MCF 10A (cell line): ENCODE measurements around the gene ZNF273. TPM values are rescaled to one million over a fixed set of nuclear protein-coding genes. Genes with fewer than 3 reads are reported as not detected.

Experiments used
- BruUV-seq: library from RNA; stranded (reverse); fragments of 400-500 nt; replicated peaks from 2 replicates; lab custom pipeline; 2021; lab: Mats Ljungman, UMichigan
- CTCF ChIA-PET: fragments of 300-600 bp; sonication (Branson Sonifier 250); formaldehyde crosslinking; extraction: SDS; loops from one replicate; lab custom pipeline; 2021; ENCODE audit warnings: antibody characterized with exemption, inconsistent platforms; lab: Yijun Ruan, JAX
- POLR2A ChIA-PET: fragments of 300-600, 350-650 bp; sonication (Branson Sonifier 250); formaldehyde crosslinking; extraction: SDS; loops from one replicate; lab custom pipeline; 2020; ENCODE audit warnings: antibody characterized with exemption, inconsistent platforms; lab: Yijun Ruan, JAX
- DNase-seq: peaks from one replicate; pipeline ENCODE4 v3.0.0-alpha.2; 2018; ENCODE audit not compliant: unreplicated experiment
- H3K27ac Mint-ChIP-seq: one replicate; pipeline ENCODE4 v1.8.0; 2022; ENCODE audit warnings: mild to moderate bottlenecking, low read depth, mixed read lengths; ENCODE audit not compliant: unreplicated experiment
- H3K27me3 Mint-ChIP-seq: one replicate; pipeline ENCODE4 v1.8.0; 2022; ENCODE audit warnings: mixed read lengths; ENCODE audit not compliant: insufficient read depth, unreplicated experiment
- H3K36me3 Mint-ChIP-seq: one replicate; pipeline ENCODE4 v1.8.0; 2022; ENCODE audit warnings: mild to moderate bottlenecking, moderate library complexity, mixed read lengths; ENCODE audit not compliant: insufficient read depth, unreplicated experiment
- H3K4me1 Mint-ChIP-seq: one replicate; pipeline ENCODE4 v1.8.0; 2022; ENCODE audit warnings: mixed read lengths; ENCODE audit not compliant: insufficient read depth, unreplicated experiment
- H3K4me3 Mint-ChIP-seq: one replicate; pipeline ENCODE4 v1.8.0; 2022; ENCODE audit warnings: mild to moderate bottlenecking, moderate library complexity, mixed read lengths; ENCODE audit not compliant: unreplicated experiment
- H3K9me3 Mint-ChIP-seq: one replicate; pipeline ENCODE4 v1.8.0; 2022; ENCODE audit warnings: mixed read lengths; ENCODE audit not compliant: unreplicated experiment
- CTCF ChIP-seq: fragments of 200-600 bp; IDR thresholded peaks from one replicate; pipeline ENCODE4 v1.8.0; 2022; ENCODE audit warnings: antibody characterized with exemption, mild to moderate bottlenecking; ENCODE audit not compliant: unreplicated experiment
- intact Hi-C: fragments of 100-400 bp; cut with micrococcal nuclease; formaldehyde crosslinking; loops from 2 replicates; pipeline ENCODE4 v1.14.1; 2022
- total RNA-seq: library from RNA; stranded (reverse); gene quantifications from 2 replicates; pipeline ENCODE4 v1.2.3, GENCODE V29; 2022

Gene ZNF273
- total RNA-seq, 1 experiment from 2014 or later, result 2.2 TPM

- no peak for DNase-seq
- Mint-ChIP-seq H3K4me3 (no peak overlapping the region), H3K9me3 (peaks cover 16% of the 10 kb centered on the region), H3K27me3 (no peaks in the 10 kb centered on the region), H3K36me3 (peaks cover 6% of the 10 kb centered on the region), H3K4me1 (no peaks in the 10 kb centered on the region), H3K27ac (no peak overlapping the region)
- ChIA-PET CTCF (no interaction called here), POLR2A (no interaction called here)
- no TSS peak for BruUV-seq
- TF ChIP-seq CTCF, result no peak
- intact Hi-C loops, result no loop called here
Observed at GRCh38 chr7:64883113-64883905, 19.8 kb upstream of the ZNF273 start.

DNA sequence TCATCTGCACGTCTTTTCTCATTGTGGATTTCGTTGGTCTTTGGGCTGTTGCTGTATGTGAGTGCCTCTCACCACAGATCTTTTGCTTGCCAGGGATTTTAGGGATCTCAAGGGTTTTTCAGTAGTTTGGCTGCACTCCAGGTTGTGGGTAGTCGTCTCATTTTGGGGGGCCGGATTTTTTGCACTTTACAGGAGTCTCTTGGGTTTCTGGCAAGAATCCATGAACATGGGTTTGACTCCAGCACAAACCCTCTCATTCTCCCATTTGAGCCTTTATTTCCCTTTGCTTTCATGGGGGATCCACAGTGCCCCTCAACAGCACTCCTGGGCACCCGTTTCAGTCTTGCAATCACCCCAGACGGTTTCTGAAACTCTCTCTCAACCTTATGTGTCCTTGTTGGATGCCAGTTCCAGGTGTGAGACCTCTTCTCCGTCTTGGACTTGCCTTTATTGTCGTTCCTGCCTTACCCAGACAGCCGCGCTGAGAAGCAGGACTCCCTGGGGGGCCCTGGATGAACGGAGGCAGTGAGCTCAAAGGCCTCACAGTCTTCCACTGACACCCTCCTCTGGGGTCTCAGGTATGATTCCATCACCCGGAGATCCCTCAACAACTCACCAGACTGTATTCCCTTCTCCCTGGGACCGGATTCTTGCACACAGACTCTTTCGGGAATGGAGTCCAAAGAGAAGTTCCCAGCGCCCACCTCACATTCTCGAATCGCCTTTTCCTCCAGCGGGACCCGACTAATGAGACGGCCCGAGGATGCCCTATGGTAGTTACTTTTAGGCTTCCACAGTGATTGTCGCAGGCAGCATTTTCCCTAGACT, 18.8 kb upstream of the ZNF273 start:
- Mint-ChIP-seq H3K4me1 (no peaks in the 10 kb centered on the region), H3K27me3 (no peaks in the 10 kb centered on the region), H3K9me3 (peaks cover 16% of the 10 kb centered on the region), H3K4me3 (no peak overlapping the region), H3K36me3 (peaks cover 6% of the 10 kb centered on the region), H3K27ac (no peak overlapping the region)
- CTCF ChIA-PET, result interaction anchor here (0.9 kb wide), 1 partner anchor 9 kb away, joined by 5 read pairs; no protein-coding TSS in a partner anchor
- intact Hi-C loops, result no loop called here
- POLR2A ChIA-PET, result no interaction called here
- DNase-seq, result no peak
- BruUV-seq, result no TSS peak
- no peak for TF ChIP-seq CTCF

DNA sequence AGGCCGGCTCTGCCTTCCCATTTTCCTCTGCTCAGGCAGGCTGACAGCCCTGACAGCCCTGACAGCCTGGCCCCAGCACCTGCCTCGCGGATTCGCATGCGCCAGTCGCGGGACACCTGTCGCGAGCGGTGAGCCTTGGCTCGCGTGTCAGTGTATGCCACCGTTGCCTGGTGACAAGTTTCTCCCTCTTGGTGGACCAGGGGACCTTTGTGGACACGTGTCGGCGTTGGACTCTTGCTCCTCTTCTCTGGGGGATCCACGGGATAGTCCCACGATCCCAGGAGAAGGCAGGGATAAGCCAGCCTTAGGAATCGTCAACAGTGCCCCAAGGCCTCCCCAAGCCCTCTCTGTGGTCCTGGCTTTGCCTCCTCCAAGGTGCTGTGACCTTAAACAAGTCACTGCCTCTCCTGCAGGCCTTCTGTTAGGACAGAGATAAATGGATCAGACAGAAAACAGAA, 18.1 kb upstream of the ZNF273 start:
- no TSS peak for BruUV-seq
- H3K36me3 Mint-ChIP-seq, result peaks cover 6% of the 10 kb centered on the region
- no peak overlapping the region for H3K4me3 Mint-ChIP-seq
- peaks cover 16% of the 10 kb centered on the region for H3K9me3 Mint-ChIP-seq
- no peak for DNase-seq
- intact Hi-C loops, result no loop called here
- H3K27me3 Mint-ChIP-seq, result no peaks in the 10 kb centered on the region
- no peak overlapping the region for H3K27ac Mint-ChIP-seq
- ChIA-PET CTCF (interaction anchor here (0.6 to 0.9 kb wide), 2 partner anchors 8 to 1881 kb away, joined by 3 to 5 read pairs; no protein-coding TSS in a partner anchor), POLR2A (no interaction called here)
- H3K4me1 Mint-ChIP-seq, result no peaks in the 10 kb centered on the region
- no peak for TF ChIP-seq CTCF
